ENCODE results near the gene UQCRH.

DNA sequence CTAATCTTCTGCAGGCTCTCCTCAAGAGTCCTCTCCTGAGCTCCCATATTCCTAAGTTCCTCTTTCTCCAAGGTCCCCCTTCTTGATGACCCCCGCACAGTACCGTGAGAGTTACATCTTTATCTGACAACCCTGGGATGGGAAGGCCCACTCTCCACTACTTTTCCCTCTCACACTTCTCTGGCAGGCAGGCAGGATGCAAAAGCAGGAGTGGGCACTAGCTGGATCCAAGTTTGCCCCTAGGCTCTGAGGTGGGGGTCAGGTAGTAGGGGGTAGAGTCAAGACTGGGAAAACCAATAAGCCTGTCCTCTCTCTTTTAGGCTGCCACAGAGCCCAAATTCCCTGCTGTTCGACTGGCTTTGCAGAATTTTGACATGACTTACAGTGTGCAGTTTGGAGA lies 41.0 kb downstream of the UQCRH start:
- TF ChIP-seq GATA2 (IDR thresholded peaks at IDR 0.05; ENCODE audit: low read depth, low read length) (no peak), GATA3 (IDR thresholded peaks at IDR 0.05; ENCODE audit: low read depth, low read length) (no peak)

All from SH-SY5Y (cell line).